ENCODE data around the gene IL17REL.

IL17REL gene

GRCh38 chr22:49966774-49967705 lies 45.5 kb downstream of the IL17REL start:
- no peak for DNase-seq (ENCODE audit: low spot score)

DNA sequence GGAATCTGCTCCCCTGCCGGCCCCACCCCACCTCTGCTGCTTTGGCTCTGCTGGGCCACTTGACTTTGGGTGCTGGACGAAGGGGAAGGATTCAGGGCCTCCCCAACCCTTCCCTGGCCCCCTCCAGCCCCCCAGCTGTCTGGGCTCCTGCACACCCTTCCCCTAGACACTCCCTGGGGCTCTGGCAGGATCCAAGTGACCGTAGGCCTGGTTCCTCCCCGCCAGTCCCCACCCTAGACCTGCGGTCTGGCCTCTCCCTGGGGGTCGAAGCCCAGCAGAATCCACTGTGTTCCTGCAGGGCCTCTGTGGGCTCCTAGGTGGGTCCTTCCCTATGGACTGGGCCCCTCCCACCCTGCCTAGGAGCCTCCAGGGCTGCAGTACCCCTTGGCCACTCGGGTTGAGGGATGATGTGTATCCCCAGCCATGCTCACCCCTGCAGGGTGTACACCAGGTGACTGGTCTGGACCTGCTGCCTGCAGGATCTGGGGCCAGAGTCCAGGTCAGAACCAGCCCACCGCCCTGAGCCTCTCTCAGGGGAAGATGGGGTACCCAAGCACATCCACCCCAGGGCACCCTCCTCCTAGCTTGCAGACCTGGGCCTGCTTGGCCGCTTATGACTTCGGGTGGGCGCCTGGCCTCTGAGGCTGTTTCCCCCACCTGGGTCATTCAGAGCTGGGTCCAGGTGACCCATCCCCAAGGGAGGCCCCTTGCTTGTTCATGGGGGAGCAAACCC lies 46.4 kb downstream of the IL17REL start:
- DNase-seq (ENCODE audit: low spot score) = no peak

DNA sequence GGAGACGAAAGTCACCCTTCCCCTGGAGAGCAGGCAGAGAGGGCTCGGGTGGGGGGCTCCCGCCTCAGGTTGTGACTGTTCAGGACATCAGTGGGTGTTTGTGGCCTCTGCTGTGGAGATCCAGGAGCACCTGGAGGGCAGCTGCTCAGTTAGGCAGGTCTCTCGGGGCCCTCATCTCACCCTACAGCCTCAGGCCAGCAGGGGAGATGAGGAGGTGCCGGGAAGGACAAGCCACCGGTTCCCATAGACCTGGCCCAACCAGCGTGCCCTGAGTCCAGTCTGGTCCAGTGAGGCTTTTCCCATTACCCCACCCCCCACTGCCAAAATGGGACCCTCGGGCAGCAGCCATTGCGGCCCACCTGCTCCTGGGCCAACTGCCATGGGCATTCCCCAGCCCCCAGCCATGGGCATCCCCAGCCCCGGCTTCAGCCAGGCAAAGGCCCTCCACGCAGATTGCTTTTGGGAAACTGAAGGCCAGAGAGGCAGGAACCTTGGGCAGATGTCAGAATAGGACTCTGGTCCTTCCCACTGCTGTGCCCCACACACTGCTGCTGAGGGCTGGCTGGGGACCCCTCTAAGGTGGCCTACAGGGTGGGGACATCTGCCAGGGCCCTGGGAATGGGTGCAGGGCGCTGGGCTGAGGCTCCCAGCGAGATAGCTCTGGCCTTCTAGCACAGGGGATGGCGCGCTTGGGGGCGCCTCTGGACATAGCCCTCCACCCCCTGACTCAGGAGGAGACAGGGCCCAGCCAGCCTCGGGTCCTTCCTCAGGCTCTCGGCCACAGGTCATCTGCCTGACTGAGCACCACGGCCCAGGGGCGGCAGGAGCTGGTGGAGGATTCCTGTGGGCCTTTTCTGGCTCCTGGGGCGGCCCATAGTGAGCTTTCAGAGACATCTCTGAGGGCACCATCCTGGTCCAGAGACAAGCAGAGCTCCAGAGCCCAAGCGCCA lies 47.2 kb downstream of the IL17REL start:
- no peak for DNase-seq (ENCODE audit: low spot score)

- no peak for DNase-seq (ENCODE audit: low spot score)
Measured at GRCh38 chr22:49964136-49965090, 48.2 kb downstream of the IL17REL start.

DNA sequence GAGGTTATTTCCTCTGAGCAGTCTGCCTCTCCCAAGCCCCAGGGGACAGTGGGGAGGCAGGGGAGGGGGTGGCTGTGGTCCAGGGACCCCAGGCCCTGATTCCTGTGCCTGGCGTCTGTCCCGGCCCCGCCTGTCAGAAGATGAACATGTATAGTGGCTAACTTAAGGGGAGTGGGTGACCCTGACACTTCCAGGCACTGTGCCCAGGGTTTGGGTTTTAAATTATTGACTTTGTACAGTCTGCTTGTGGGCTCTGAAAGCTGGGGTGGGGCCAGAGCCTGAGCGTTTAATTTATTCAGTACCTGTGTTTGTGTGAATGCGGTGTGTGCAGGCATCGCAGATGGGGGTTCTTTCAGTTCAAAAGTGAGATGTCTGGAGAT lies 48.9 kb downstream of the IL17REL start:
- no peak for DNase-seq (ENCODE audit: low spot score)

GRCh38 chr22:49962751-49963646 lies 49.6 kb downstream of the IL17REL start:
- DNase-seq (ENCODE audit: low spot score) = no peak

- peak; percentile 83 for DNase-seq (ENCODE audit: low spot score)
Measured at GRCh38 chr22:49962012-49962750, 50.4 kb downstream of the IL17REL start.

DNA sequence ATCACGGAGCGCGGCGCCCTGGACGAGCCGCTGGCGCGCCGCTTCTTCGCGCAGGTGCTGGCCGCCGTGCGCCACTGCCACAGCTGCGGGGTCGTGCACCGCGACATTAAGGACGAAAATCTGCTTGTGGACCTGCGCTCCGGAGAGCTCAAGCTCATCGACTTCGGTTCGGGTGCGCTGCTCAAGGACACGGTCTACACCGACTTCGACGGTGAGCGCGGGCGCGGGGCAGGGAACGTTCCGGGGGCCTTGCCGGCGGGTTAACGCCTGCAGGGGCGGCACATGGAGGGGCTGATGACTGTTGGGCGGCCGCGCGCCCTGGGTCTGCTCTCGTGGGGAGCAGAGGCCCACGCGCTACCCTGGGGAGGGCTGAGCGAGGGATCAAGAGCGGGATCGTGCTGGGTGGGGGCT lies 51.0 kb downstream of the IL17REL start:
- DNase-seq (ENCODE audit: low spot score) = no peak

GRCh38 chr22:49961005-49961600 lies 51.5 kb downstream of the IL17REL start:
- no peak for DNase-seq (ENCODE audit: low spot score)

- DNase-seq (ENCODE audit: low spot score) = peak; percentile 95
Measured at GRCh38 chr22:49960159-49961004, 52.2 kb downstream of the IL17REL start, which contains the start of gene PIM3. Gene PIM3, plus strand, starts transcription at chr22:49960772. Its CDS starts 176 bp downstream, at chr22:49960948.

GRCh38 chr22:49959782-49960158 lies 52.8 kb downstream of the IL17REL start:
- DNase-seq (ENCODE audit: low spot score) = no peak

DNA sequence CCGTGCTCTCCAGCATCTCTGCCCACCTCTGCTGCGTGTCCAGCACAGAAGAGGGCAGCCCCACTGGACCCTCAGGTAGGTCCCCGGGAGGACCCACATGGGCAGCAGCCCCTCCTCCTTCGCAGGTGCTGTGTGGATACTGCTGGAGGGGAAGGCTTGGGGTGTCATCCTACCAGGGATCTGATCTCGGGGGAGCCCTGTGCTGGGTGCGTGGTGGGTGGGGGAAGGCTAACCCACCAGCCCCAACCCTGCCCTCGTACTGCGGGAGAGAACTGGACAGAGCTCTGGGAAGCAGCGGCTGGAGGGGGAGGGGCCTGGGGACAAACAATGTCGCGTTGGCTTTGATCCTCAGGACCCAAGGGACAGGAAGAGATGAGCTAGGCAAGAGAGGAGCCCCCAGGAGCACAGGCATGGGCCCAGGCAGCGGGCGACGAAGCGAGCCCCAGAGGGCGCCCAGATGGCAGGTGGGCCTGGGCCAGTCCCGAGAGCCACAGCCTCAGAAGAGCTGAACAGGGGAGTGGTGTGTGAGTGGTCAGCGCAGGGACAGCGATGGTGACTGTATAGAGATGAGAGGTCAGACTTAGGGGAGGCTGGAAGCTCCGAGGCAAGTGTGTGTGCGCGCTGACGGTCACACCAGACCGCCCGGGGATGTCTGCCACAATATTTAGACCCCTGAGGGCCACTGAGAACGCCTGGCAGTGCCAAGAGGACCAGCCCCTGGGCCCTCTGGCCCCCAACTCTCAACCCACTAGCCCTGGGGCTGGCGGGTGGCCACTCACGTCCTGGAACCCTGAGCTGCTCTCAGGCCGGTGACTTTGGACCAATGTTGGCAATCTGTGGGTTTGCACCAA lies 53.4 kb downstream of the IL17REL start:
- DNase-seq (ENCODE audit: low spot score) = no peak

- no peak for DNase-seq (ENCODE audit: low spot score)
Measured at GRCh38 chr22:49958366-49958921, 54.1 kb downstream of the IL17REL start.

DNA sequence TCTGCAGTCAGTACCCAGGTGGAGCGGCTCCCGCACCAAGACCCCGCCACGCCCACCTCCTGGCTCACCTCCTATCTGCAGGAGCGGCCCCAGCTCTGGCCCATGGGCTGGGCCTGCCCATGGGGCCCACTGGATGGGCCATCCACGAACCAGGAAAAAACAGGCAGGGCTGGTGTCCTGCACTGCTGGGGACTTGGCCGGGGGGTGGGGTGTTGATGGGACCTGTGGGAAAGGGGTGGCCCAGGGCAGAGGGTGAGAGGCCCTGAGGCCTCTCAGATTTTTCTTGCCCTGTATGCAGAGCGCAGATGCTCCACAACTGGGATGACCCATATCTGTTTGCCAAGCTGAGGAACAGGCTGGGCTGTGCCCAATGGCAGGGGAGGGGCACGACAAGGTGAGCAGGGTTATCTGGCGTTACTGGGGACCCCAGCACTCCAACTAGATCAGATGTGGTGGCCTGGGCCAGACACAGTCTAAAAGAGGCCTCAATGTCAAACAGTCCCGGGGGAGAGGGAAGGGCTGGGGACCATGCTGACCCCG lies 54.7 kb downstream of the IL17REL start:
- DNase-seq (ENCODE audit: low spot score) = no peak

DNA sequence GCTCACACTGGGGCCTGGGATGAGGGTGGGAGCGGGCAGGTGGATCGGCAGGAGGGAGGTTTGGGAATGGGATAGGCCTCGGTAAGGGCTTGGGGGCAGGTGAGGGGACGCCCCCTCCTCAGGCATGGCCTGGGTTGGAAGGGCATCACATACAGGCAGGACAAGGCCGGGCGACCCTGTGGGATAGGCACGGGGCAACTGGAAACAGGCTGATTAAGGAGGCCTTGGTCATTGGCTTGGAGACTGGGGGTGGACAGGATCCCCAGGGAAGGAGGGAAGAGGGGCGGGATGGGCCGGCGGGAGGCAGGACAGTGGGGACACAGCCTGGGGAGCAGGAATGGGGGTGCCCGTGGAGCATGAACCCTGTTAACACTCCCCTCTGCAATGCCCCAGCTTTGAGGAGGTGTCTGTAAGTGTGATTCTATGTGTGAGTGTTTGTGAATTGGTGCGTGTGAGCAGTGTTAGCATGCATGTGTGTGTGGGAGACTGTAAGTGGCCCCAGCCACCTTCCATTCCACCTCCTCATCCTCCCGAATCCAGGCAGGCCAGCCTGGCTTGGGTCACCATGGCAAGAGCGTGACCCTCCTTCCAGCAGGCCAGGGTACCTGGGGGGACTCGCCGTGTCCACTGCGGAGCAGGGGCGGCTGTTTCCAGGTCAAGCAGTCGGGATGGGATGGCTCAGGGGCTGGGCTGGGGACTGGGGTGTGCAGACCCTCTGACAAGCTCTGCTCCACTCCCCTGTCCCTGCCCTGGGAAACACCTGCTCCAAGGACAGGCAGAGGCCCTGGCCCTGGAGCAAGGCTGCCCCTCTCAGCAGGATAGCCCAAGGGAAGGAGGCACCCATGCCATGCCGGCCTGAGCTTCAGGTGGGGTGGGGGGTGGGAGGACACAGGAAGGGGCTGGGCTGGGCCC lies 55.4 kb downstream of the IL17REL start:
- DNase-seq (ENCODE audit: low spot score) = no peak

Measured in CD4-positive, alpha-beta T cell treated with Interleukin-6 at 100 ng/mL for 8 hours (primary cell).